ENCODE results near the gene KRTAP4-5. TPM values are rescaled to one million over a fixed set of nuclear protein-coding genes. Genes with fewer than 3 reads are reported as not detected.

KRTAP4-5 gene
- total RNA-seq = not detected in 2 replicates

DNA sequence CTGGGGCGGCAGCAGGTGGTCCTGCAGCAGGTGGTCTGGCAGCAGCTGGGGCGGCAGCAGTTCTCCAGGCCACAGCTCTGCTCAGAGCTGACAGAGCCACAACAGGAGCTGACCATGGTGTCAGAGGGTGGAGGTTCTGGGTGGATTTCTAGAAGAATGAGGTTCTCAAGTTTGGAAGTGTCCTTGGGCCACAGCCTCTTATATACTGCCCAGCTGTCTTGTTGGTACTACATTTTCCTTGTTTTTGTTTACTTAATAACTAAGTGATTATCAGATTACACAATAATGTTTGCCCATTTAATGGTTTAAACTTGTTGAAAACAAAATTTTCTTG, at the start of gene KRTAP4-5:
Gene KRTAP4-5, minus strand, starts transcription at position 174 of the 334 bp plus-strand sequence. Its CDS starts 58 bp downstream, at position 116.

DNA sequence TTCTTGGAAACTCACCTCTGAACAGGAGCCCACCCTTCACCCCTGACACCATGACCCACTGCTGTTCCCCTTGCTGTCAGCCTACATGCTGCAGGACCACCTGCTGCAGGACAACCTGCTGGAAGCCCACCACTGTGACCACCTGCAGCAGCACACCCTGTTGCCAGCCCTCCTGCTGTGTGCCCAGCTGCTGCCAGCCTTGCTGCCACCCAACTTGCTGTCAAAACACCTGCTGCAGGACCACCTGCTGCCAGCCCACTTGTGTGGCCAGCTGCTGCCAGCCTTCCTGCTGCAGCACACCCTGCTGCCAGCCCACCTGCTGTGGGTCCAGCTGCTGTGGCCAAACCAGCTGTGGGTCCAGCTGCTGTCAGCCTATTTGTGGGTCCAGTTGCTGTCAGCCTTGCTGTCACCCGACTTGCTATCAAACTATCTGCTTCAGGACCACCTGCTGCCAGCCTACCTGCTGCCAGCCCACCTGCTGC, 40.3 kb upstream of the KRTAP4-5 start, which contains the start of gene KRTAP9-1:
Gene KRTAP9-1, plus strand, starts transcription at position 51 of the 482 bp plus-strand sequence. Its CDS starts 0 bp downstream, at position 51.

DNA sequence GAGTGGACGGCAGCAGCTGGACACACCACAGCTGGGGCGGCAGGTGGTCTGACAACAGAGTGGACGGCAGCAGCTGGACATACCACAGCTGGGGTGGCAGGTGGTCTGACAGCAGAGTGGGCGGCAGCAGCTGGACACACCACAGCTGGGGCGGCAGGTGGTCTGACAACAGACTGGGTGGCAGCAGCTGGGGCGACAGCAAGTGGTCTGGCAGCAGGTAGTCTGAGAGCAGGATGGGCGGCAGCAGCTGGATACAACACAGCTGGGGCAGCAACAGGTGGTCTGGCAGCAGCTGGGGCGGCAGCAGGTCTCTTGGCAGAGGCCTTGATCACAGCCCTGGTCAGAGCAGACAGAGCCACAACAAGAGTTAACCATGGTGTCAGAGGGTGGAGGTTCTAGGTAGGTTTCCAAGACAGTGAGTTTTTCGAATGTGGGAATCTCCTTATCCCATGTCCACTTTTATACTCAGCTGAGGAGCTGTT, 34.9 kb upstream of the KRTAP4-5 start, which contains the start of gene KRTAP4-1:
Gene KRTAP4-1, minus strand, starts transcription at position 432 of the 482 bp plus-strand sequence. Its CDS starts 57 bp downstream, at position 375.

DNA sequence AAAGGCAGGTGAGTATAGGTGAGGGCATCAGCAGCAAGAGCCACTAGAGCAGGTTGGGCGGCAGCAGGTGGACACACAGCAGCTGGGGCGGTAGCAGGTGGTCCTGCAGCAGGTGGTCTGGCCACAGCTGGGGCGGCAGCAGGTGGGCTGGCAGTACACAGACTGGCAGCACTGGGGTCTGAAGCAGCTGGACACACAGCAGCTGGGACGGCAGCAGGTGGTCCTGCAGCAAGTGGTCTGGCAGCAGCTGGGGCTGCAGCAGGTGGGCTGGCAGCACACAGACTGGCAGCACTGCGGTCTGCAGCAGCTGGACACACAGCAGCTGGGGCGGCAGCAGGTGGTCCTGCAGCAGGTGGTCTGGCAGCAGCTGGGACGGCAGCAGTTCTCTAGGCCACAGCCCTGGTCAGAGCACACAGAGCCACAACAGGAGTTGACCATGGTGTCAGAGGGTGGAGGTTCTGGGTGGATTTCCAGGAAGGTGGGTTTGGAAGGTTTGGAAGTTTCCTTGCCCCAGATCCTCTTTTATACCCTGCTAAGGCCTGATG, 28.2 kb upstream of the KRTAP4-5 start, which contains the start of gene KRTAP4-2:
Gene KRTAP4-2, minus strand, starts transcription at position 495 of the 545 bp plus-strand sequence. Its CDS starts 57 bp downstream, at position 438.

DNA sequence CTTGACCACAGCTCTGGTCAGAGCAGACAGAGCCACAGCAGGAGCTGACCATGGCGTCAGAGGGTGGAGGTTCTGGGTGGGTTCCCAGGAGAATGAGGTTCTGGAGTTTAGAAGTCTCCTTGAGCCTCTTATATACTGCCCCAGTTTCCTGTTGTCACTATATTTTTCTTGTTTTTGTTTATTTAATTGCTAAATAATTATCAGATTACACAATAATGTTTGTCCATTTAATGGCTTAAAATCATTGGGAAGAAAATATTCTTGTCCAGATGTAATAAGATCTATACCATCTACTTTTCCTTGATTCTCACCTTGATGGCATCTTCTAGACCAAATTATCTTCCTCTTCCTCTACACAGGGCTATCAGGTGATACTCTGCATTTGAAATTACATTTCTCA, 18.5 kb upstream of the KRTAP4-5 start, which contains the start of gene KRTAP4-3:
Gene KRTAP4-3, minus strand, starts transcription at position 101 of the 400 bp plus-strand sequence. Its CDS starts 49 bp downstream, at position 52.

DNA sequence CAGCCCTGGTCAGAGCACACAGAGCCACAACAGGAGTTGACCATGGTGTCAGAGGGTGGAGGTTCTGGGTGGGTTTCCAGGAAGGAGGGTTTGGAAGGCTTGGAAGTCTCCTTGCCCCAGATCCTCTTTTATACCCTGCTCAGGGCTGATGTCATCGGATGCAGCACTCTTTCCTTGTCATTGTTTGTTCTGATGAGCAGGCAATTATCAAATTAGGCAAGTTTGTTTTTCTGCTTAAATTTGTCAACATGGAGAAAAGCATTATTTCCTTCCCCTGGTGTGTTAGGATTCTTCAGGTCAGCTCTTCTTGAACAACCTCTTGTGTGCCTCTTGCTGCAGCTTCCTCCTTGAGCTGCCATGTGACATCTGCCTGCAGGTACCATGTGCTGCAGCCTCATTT, 11.0 kb upstream of the KRTAP4-5 start, which contains the start of gene KRTAP4-4:
Gene KRTAP4-4, minus strand, starts transcription at position 101 of the 400 bp plus-strand sequence. Its CDS starts 57 bp downstream, at position 44.

DNA sequence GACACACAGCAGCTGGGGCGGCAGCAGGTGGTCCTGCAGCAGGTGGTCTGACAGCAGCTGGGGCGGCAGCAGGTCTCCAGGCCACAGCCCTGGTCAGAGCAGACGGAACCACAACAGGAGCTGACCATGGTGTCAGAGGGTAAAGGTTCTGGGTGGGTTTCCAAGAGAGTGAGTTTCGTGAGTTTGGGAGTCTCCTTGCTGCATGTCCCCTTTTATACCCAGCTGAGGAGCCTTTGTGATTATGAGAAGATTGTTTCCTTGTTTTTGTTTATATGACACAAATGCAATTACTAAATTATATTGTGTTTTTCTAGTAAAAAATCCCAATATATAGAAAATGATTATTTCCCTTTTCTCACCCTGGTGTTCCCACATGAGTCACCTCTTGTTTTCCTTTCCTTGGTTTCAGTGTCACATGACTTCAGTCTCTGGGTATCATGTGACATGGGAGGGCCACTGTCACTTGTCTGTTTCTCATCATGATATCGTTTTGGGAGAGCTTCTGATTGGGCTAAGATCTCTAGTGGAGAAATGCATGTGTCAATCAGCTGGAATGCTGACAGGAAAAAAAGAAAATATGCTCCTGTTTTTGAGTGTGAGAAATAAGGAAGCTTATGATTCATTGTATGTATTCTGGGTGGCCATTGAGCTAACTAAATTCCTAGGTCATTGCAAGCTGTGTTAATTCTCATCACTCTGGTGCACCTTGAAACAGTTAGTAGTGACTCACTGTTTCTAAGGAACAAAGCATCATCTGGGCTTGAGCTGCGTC, 9.1 kb downstream of the KRTAP4-5 start, which contains the start of gene KRTAP4-6:
Gene KRTAP4-6, minus strand, starts transcription at position 185 of the 772 bp plus-strand sequence. Its CDS starts 57 bp downstream, at position 128.

DNA sequence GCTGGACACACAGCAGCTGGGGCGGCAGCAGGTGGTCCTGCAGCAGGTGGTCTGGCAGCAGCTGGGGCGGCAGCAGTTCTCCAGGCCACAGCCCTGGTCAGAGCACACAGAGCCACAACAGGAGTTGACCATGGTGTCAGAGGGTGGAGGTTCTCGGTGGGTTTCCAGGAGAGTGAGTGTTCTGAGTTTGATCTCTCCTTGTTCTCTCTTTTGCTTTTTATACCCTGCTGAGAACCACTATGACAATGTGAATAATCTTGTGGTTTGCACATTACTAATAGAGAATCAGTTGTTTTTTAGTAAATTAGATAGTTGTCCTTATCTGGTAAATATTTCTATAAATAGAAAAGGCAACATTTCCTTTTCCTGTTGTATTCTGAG, 25.6 kb downstream of the KRTAP4-5 start, which contains the start of gene KRTAP4-12:
Gene KRTAP4-12, minus strand, starts transcription at position 192 of the 381 bp plus-strand sequence. Its CDS starts 60 bp downstream, at position 132.

DNA sequence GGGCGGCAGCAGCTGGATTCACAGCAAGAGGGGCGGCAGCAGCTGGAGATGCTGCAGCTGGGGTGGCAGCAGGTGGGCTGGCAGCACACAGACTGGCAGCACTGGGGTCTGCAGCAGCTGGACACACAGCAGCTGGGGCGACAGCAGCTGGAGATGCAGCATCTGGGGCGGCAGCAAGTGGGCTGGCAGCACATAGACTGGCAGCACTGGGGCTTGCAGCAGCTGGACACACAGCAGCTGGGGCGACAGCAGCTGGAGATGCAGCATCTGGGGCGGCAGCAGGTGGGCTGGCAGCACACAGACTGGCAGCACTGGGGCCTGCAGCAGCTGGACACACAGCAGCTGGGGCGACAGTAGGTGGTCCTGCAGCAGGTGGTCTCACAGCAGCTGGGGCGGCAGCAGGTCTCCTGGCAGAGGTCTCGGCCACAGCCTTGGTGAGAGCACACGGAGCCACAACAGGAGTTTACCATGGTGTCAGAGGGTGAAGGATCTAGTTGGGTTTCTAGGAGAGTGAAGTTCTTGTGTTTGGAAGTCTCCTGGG, 31.7 kb downstream of the KRTAP4-5 start, which contains the start of gene KRTAP4-11:
Gene KRTAP4-11, minus strand, starts transcription at position 528 of the 541 bp plus-strand sequence. Its CDS starts 58 bp downstream, at position 470.

DNA sequence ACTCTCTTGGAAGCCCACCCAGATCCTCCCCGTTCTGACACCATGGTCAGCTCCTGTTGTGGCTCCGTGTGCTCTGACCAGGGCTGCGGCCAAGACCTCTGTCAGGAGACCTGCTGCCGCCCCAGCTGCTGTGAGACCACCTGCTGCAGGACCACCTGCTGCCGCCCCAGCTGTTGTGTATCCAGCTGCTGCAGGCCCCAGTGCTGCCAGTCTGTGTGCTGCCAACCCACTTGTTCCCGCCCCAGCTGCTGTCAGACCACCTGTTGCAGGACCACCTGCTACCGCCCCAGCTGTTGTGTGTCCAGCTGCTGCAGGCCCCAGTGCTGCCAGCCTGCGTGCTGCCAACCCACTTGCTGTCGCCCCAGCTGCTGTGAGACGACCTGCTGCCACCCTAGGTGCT, 44.3 kb downstream of the KRTAP4-5 start, which contains the start of gene KRTAP4-9:
Gene KRTAP4-9, plus strand, starts transcription at position 43 of the 400 bp plus-strand sequence. Its CDS starts 0 bp downstream, at position 43.

DNA sequence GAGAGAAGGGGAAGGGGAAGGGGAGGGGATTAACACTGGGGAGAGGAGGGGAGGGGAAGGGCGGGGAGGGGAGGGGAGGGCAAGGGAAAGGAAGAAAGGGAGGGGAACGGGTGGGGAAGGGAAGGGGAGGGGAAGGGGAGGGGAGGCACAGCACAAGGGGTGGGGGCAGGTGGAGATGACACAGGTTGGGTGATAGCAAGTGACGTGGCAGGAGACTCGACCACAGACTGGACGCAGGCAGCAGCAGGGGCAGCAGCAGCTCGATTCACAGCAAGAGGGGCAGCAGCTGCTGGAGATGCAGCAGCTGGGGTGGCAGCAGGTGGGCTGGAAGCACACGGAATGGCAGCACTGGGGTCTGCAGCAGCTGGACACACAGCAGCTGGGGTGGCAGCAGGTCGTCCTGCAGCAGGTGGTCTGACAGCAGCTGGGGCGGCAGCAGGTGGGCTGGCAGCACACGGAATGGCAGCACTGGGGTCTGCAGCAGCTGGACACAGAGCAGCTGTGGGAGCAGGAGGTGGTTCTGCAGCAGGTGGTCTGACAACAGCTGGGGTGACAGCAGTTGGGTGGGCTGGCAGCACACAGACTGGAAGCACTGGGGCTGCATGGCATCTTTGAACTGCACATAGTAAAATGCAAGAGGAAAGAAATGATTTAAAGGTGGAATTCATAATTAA, 47.9 kb downstream of the KRTAP4-5 start, which contains the start of gene KRTAP4-16:
Gene KRTAP4-16, minus strand, starts transcription at position 624 of the 674 bp plus-strand sequence. Its CDS starts 0 bp downstream, at position 624.

Other genes with a start within 250 kb of the KRTAP4-5 start
- gene KRT23, start 212.2 kb downstream of the KRTAP4-5 start, total RNA-seq = 0.50 and 0.55 TPM in 2 replicates
- 0.11 TPM in 1 of 2 replicates, not detected in the other for gene KRT39, start 182.9 kb downstream of the KRTAP4-5 start, total RNA-seq
- not detected in 2 replicates for gene KRT40, start 165.5 kb downstream of the KRTAP4-5 start, total RNA-seq
- gene KRTAP3-3, start 155.7 kb downstream of the KRTAP4-5 start, total RNA-seq = not detected in 2 replicates
- not detected in 2 replicates for gene KRTAP3-2, start 149.9 kb downstream of the KRTAP4-5 start, total RNA-seq
- not detected in 2 replicates for gene KRTAP3-1, start 140.7 kb downstream of the KRTAP4-5 start, total RNA-seq
- gene KRTAP1-5, start 122.6 kb downstream of the KRTAP4-5 start, total RNA-seq = 32.6 and 54.1 TPM in 2 replicates
- not detected in 2 replicates for gene KRTAP1-4, start 119.6 kb downstream of the KRTAP4-5 start, total RNA-seq
- not detected in 2 replicates for gene KRTAP1-3, start 115.0 kb downstream of the KRTAP4-5 start, total RNA-seq
- gene KRTAP1-1, start 108.4 kb downstream of the KRTAP4-5 start, total RNA-seq = 0.55 and 0.87 TPM in 2 replicates
- gene KRTAP2-1, start 102.5 kb downstream of the KRTAP4-5 start, total RNA-seq = not detected in 2 replicates
- not detected in 2 replicates for gene KRTAP2-2, start 94.6 kb downstream of the KRTAP4-5 start, total RNA-seq
- gene KRTAP2-3, start 89.7 kb downstream of the KRTAP4-5 start, total RNA-seq = 0.12 and 1.00 TPM in 2 replicates
- gene KRTAP2-4, start 83.9 kb downstream of the KRTAP4-5 start, total RNA-seq = not detected in 2 replicates
- gene KRTAP4-7, start 65.7 kb downstream of the KRTAP4-5 start, total RNA-seq = not detected in 2 replicates
- gene KRTAP4-8, start 51.7 kb downstream of the KRTAP4-5 start, total RNA-seq = not detected in 2 replicates
- not detected in 2 replicates for gene KRTAP4-16, start 47.6 kb downstream of the KRTAP4-5 start, total RNA-seq
- gene KRTAP4-9, start 44.4 kb downstream of the KRTAP4-5 start, total RNA-seq = 0.12 TPM in 1 of 2 replicates, not detected in the other
- gene KRTAP4-11, start 31.5 kb downstream of the KRTAP4-5 start, total RNA-seq = not detected in 2 replicates
- gene KRTAP4-12, start 25.6 kb downstream of the KRTAP4-5 start, total RNA-seq = not detected in 2 replicates
- gene KRTAP4-6, start 9.3 kb downstream of the KRTAP4-5 start, total RNA-seq = not detected in 2 replicates
- not detected in 2 replicates for gene KRTAP4-4, start 10.9 kb upstream of the KRTAP4-5 start, total RNA-seq
- gene KRTAP4-3, start 18.4 kb upstream of the KRTAP4-5 start, total RNA-seq = not detected in 2 replicates
- gene KRTAP4-2, start 28.4 kb upstream of the KRTAP4-5 start, total RNA-seq = not detected in 2 replicates
- 0.11 TPM in 1 of 2 replicates, not detected in the other for gene KRTAP4-1, start 35.1 kb upstream of the KRTAP4-5 start, total RNA-seq
- not detected in 2 replicates for gene KRTAP9-1, start 40.1 kb upstream of the KRTAP4-5 start, total RNA-seq
- gene KRTAP9-2, start 76.8 kb upstream of the KRTAP4-5 start, total RNA-seq = not detected in 2 replicates
- not detected in 2 replicates for gene KRTAP9-3, start 82.6 kb upstream of the KRTAP4-5 start, total RNA-seq
- not detected in 2 replicates for gene KRTAP9-8, start 88.2 kb upstream of the KRTAP4-5 start, total RNA-seq
- gene KRTAP9-4, start 99.9 kb upstream of the KRTAP4-5 start, total RNA-seq = not detected in 2 replicates
- gene KRTAP9-9, start 105.6 kb upstream of the KRTAP4-5 start, total RNA-seq = not detected in 2 replicates
- gene KRTAP9-6, start 115.6 kb upstream of the KRTAP4-5 start, total RNA-seq = not detected in 2 replicates
- gene KRTAP9-7, start 125.9 kb upstream of the KRTAP4-5 start, total RNA-seq = not detected in 2 replicates
- not detected in 2 replicates for gene KRTAP29-1, start 153.0 kb upstream of the KRTAP4-5 start, total RNA-seq
- not detected in 2 replicates for gene KRTAP16-1, start 159.5 kb upstream of the KRTAP4-5 start, total RNA-seq
- gene KRTAP17-1, start 165.9 kb upstream of the KRTAP4-5 start, total RNA-seq = 0.12 and 0.33 TPM in 2 replicates
- not detected in 2 replicates for gene KRT33A, start 201.0 kb upstream of the KRTAP4-5 start, total RNA-seq
- 1.1 and 2.7 TPM in 2 replicates for gene KRT33B, start 220.0 kb upstream of the KRTAP4-5 start, total RNA-seq
- 133 and 203 TPM in 2 replicates for gene KRT34, start 232.5 kb upstream of the KRTAP4-5 start, total RNA-seq
- not detected in 2 replicates for gene KRT31, start 247.8 kb upstream of the KRTAP4-5 start, total RNA-seq

All from uterine smooth muscle cell (primary cell).